MM.1S (cell line): ENCODE measurements around the gene KIF21B.

Source experiments
- DNase-seq: peaks from one replicate; pipeline ENCODE4 v3.0.0-alpha.2; 2015
- H2AFZ ChIP-seq: fragments of 300-600 bp; sonication (generic); 2 replicates; pipeline ENCODE4 v1.6.0; 2016; ENCODE audit warnings: antibody characterized with exemption, low read length
- H3F3A ChIP-seq: fragments of 300-600 bp; sonication (generic); 2 replicates; pipeline ENCODE4 v1.6.1; 2016; ENCODE audit warnings: mild to moderate bottlenecking, antibody characterized with exemption, low read length, moderate library complexity, mixed read lengths; ENCODE audit not compliant: insufficient read depth
- H3K27ac ChIP-seq: fragments of 300-600 bp; sonication (generic); 2 replicates; pipeline ENCODE4 v1.5.1; 2016; ENCODE audit warnings: mild to moderate bottlenecking, low read length
- H3K27me3 ChIP-seq: fragments of 300-600 bp; sonication (generic); replicated peaks from 2 replicates; pipeline ENCODE4 v1.6.0; 2016; ENCODE audit warnings: low read length; ENCODE audit not compliant: insufficient read depth
- H3K36me3 ChIP-seq: fragments of 300-600 bp; sonication (generic); replicated peaks from 2 replicates; pipeline ENCODE4 v1.6.1; 2016; ENCODE audit warnings: mild to moderate bottlenecking, low read length, mixed read lengths; ENCODE audit not compliant: insufficient read depth
- H3K4me1 ChIP-seq: fragments of 300-600 bp; sonication (generic); 2 replicates; pipeline ENCODE4 v1.6.1; 2016; ENCODE audit warnings: low read length, mixed read lengths
- H3K4me2 ChIP-seq: fragments of 300-600 bp; sonication (generic); 2 replicates; pipeline ENCODE4 v1.6.0; 2016; ENCODE audit warnings: low read depth, low read length
- H3K4me3 ChIP-seq: fragments of 300-600 bp; sonication (generic); 2 replicates; pipeline ENCODE4 v1.5.1; 2016; ENCODE audit warnings: low read length, mixed read lengths
- H3K79me2 ChIP-seq: fragments of 300-600 bp; sonication (generic); 2 replicates; pipeline ENCODE4 v1.6.1; 2016; ENCODE audit warnings: mixed run types, low read length, mixed read lengths
- H3K9ac ChIP-seq: fragments of 300-600 bp; sonication (generic); 2 replicates; pipeline ENCODE4 v1.6.1; 2016; ENCODE audit warnings: low read length, mixed read lengths
- H3K9me2 ChIP-seq: fragments of 300-600 bp; sonication (generic); replicated peaks from 2 replicates; pipeline ENCODE4 v1.6.1; 2016; ENCODE audit warnings: mild to moderate bottlenecking, low read length, mixed read lengths; ENCODE audit not compliant: insufficient read depth
- H3K9me3 ChIP-seq: fragments of 300-600 bp; sonication (generic); replicated peaks from 2 replicates; pipeline ENCODE4 v1.6.1; 2016; ENCODE audit warnings: mild to moderate bottlenecking, low read length, mixed read lengths; ENCODE audit not compliant: insufficient read depth
- H4K20me1 ChIP-seq: fragments of 300-600 bp; sonication (generic); 2 replicates; pipeline ENCODE4 v1.6.1; 2016; ENCODE audit warnings: mild to moderate bottlenecking, low read length, moderate library complexity, mixed read lengths; ENCODE audit not compliant: insufficient read depth
- EZH2 ChIP-seq: fragments of 300-600 bp; sonication (generic); optimal IDR thresholded peaks from 2 replicates; pipeline ENCODE3; 2017; ENCODE audit warnings: low read depth, mild to moderate bottlenecking, antibody characterized with exemption, low read length, mixed read lengths
- EZH2phosphoT487 ChIP-seq: fragments of 300-600 bp; sonication (generic); IDR thresholded peaks from 2 replicates; pipeline ENCODE4 v1.6.1; 2018; ENCODE audit warnings: antibody characterized with exemption, low read length
- TF ChIP-seq, protein P1 (sequence below): fragments of 300-600 bp; sonication (generic); IDR thresholded peaks from 2 replicates; pipeline ENCODE4 v1.5.1; 2016; ENCODE audit warnings: antibody characterized with exemption, low read length, mixed read lengths

The KIF21B gene

DNA sequence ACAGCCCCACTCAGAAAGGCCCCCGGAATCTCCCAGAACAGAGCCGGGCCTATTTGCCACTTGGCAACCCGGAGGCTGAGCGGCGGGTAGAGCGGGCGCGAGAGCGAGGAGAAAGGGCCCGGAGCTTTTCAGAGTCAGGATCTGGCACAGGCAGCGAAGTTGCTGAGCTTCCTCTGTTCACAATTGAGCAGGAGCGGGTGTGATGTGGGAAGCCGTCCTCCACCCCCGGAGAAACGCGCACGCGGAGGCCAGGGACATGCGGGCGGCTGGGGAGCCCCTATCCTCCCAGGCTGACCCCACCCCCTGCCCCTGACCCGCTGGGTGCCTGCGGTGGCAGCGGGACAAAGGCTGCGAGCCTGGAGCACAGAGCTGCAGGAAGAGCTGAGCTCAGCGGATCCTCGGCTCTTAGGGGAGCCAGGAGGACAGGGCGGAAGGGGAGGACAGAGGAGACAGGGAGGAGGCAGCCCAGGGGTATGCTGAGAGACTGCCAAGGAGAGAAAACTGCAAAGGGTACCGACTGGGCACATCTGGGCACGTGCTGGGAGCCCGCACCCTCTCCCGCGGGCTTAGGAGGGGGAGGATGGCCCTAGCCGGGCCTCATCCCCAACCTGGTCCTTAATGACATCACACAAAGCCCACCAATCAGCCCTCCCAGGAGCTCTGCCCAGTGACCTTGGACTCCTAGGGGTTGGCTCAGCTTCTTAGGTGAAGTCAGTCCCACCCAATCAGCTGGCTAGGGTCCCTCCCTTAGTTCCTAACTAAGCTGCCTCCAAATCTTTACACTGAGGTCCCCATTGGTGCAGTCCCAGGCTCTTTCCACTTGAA lies 9.3 kb downstream of the KIF21B start:
- no peaks in the 10 kb centered on the region for H3K9me3 ChIP-seq
- TF ChIP-seq EZH2 (no peak), EZH2phosphoT487 (no peak)
- TF ChIP-seq, protein P1, sequence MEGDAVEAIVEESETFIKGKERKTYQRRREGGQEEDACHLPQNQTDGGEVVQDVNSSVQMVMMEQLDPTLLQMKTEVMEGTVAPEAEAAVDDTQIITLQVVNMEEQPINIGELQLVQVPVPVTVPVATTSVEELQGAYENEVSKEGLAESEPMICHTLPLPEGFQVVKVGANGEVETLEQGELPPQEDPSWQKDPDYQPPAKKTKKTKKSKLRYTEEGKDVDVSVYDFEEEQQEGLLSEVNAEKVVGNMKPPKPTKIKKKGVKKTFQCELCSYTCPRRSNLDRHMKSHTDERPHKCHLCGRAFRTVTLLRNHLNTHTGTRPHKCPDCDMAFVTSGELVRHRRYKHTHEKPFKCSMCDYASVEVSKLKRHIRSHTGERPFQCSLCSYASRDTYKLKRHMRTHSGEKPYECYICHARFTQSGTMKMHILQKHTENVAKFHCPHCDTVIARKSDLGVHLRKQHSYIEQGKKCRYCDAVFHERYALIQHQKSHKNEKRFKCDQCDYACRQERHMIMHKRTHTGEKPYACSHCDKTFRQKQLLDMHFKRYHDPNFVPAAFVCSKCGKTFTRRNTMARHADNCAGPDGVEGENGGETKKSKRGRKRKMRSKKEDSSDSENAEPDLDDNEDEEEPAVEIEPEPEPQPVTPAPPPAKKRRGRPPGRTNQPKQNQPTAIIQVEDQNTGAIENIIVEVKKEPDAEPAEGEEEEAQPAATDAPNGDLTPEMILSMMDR, result no peak
- H2AFZ ChIP-seq, result no peak overlapping the region
- peaks cover 100% of the 10 kb centered on the region for H3K79me2 ChIP-seq
- peaks cover 2% of the 10 kb centered on the region; the same call in 1 of the 2 replicates for H3F3A ChIP-seq
- H3K27me3 ChIP-seq, result no peaks in the 10 kb centered on the region
- no peak overlapping the region for H3K9ac ChIP-seq
- no peaks in the 10 kb centered on the region; the same call in 1 of the 2 replicates for H3K36me3 ChIP-seq
- no peak for DNase-seq
- H3K27ac ChIP-seq, result no peak overlapping the region
- no peak overlapping the region for H3K4me2 ChIP-seq
- peaks cover 4% of the 10 kb centered on the region; the same call in 1 of the 2 replicates for H4K20me1 ChIP-seq
- no peaks in the 10 kb centered on the region for H3K9me2 ChIP-seq
- H3K4me3 ChIP-seq, result no peak overlapping the region
- H3K4me1 ChIP-seq, result peaks cover 15% of the 10 kb centered on the region

DNA sequence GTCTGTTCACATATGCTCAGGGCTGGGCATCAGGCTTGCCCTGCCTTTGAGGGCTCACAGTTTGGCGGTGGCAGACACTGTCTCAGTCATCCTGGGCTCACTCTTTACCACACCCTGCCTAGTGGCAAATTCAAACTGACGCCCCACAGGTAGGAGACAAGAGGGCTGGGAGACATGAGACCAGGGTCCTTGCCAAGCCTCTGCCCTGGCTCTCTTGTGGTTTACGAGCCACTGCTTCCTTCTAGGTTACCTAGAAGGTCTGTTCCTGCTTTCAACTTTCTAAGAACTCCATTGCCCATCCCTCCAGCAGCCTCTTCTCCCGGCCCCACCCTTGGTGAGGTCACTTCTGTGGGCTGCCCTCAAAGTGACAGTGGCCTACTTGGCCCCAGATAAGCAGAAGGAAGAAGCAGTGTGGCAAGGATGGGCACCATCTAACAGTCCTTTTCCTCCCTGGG lies 10.5 kb downstream of the KIF21B start:
- no peak overlapping the region for H2AFZ ChIP-seq
- H3K4me1 ChIP-seq, result peaks cover 3% of the 10 kb centered on the region
- peaks cover 100% of the 10 kb centered on the region for H3K79me2 ChIP-seq
- no peak overlapping the region for H3K27ac ChIP-seq
- H3K9me3 ChIP-seq, result no peaks in the 10 kb centered on the region
- no peak overlapping the region for H3K4me2 ChIP-seq
- H3K9ac ChIP-seq, result no peak overlapping the region
- H3F3A ChIP-seq, result no peaks in the 10 kb centered on the region
- no peak for DNase-seq
- no peaks in the 10 kb centered on the region for H3K27me3 ChIP-seq
- no peak for TF ChIP-seq EZH2phosphoT487
- TF ChIP-seq, protein P1, result no peak
- TF ChIP-seq EZH2, result no peak
- H3K4me3 ChIP-seq, result no peak overlapping the region
- peaks cover 4% of the 10 kb centered on the region; the same call in 1 of the 2 replicates for H4K20me1 ChIP-seq
- no peaks in the 10 kb centered on the region; the same call in 1 of the 2 replicates for H3K36me3 ChIP-seq
- no peaks in the 10 kb centered on the region for H3K9me2 ChIP-seq

DNA sequence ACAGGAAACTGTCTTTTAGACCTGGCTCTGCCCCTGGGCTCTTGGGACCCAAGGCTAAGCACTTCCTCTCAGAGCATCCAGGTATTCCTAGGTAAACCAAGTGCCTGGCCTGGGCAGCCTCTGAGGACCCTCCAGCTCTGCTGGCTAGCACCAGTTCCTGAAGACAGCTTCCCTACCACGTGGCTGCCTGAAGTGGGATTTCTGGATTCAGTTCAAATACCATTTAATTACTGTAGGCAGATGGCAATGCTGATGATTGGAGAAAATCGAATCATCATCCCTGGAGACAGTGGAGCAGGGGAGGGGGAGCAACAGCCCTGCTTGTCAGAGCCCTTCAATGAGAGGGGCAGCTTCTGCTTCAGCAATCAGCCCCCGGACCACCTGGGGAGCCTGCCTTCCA lies 11.9 kb downstream of the KIF21B start:
- no peaks in the 10 kb centered on the region for H3K4me1 ChIP-seq
- no peak for DNase-seq
- no peaks in the 10 kb centered on the region for H3K27me3 ChIP-seq
- no peaks in the 10 kb centered on the region for H3F3A ChIP-seq
- no peak for TF ChIP-seq EZH2
- no peak overlapping the region for H3K9ac ChIP-seq
- H3K4me3 ChIP-seq, result no peak overlapping the region
- no peaks in the 10 kb centered on the region; the same call in 1 of the 2 replicates for H3K36me3 ChIP-seq
- peaks cover 4% of the 10 kb centered on the region; the same call in 1 of the 2 replicates for H4K20me1 ChIP-seq
- H2AFZ ChIP-seq, result no peak overlapping the region
- peaks cover 96% of the 10 kb centered on the region for H3K79me2 ChIP-seq
- H3K4me2 ChIP-seq, result no peak overlapping the region
- no peaks in the 10 kb centered on the region for H3K9me3 ChIP-seq
- no peaks in the 10 kb centered on the region for H3K9me2 ChIP-seq
- H3K27ac ChIP-seq, result no peak overlapping the region
